Muscle layer of duodenum (tissue), 2 donors: ENCODE results near the gene PSMD3.

Source experiments
- H3K27ac ChIP-seq: one replicate; pipeline ENCODE4 v1.7.0; 2013; ENCODE audit warnings: mild to moderate bottlenecking, low read length
- H3K27me3 ChIP-seq: one replicate; pipeline ENCODE4 v1.7.0; 2013; ENCODE audit warnings: low read depth, mild to moderate bottlenecking, control low read depth, low read length
- H3K36me3 ChIP-seq, 2 donors: one replicate each; pipeline ENCODE4 v1.7.0; 2013; ENCODE audit warnings: low read length in 2 of 2, control low read depth in 1 of 2, mild to moderate bottlenecking in 1 of 2; ENCODE audit not compliant: insufficient read depth in 2 of 2, control insufficient read depth in 1 of 2
- H3K4me1 ChIP-seq, 2 donors: one replicate each; pipeline ENCODE4 v1.7.0; 2013; ENCODE audit warnings: low read length in 2 of 2, mild to moderate bottlenecking in 2 of 2, control low read depth in 1 of 2, moderate library complexity in 1 of 2; ENCODE audit not compliant: insufficient read depth in 2 of 2, control insufficient read depth in 1 of 2
- H3K4me3 ChIP-seq, 2 donors: one replicate each; pipeline ENCODE4 v1.7.0; 2013; ENCODE audit warnings: low read length in 2 of 2, low read depth in 1 of 2, mild to moderate bottlenecking in 1 of 2
- H3K9me3 ChIP-seq, 2 donors: one replicate each; pipeline ENCODE4 v1.7.0; 2013; ENCODE audit warnings: low read length in 2 of 2, control low read depth in 1 of 2, mild to moderate bottlenecking in 1 of 2; ENCODE audit not compliant: control insufficient read depth in 1 of 2
- donor health status: healthy.

Gene PSMD3

GRCh38 chr17:40024901-40025300 lies 44.3 kb downstream of the PSMD3 start:
- peaks cover 51 to 60% of the 10 kb centered on the region in 2 donors for H3K36me3 ChIP-seq

GRCh38 chr17:40025559-40025958 lies 45.0 kb downstream of the PSMD3 start:
- Histone ChIP-seq H3K36me3 (peaks cover 51 to 58% of the 10 kb centered on the region in 2 donors), H3K4me1 (peaks cover 0 to 28% of the 10 kb centered on the region in 2 donors)

More at GRCh38 chr17:40024901-40025300, 44.3 kb downstream of the PSMD3 start:
- Histone ChIP-seq H3K9me3 (no peaks in the 10 kb centered on the region), H3K4me3 (no peak overlapping the region), H3K4me1 (peaks cover 0 to 28% of the 10 kb centered on the region in 2 donors), H3K27ac (no peak overlapping the region), H3K27me3 (no peaks in the 10 kb centered on the region)

DNA sequence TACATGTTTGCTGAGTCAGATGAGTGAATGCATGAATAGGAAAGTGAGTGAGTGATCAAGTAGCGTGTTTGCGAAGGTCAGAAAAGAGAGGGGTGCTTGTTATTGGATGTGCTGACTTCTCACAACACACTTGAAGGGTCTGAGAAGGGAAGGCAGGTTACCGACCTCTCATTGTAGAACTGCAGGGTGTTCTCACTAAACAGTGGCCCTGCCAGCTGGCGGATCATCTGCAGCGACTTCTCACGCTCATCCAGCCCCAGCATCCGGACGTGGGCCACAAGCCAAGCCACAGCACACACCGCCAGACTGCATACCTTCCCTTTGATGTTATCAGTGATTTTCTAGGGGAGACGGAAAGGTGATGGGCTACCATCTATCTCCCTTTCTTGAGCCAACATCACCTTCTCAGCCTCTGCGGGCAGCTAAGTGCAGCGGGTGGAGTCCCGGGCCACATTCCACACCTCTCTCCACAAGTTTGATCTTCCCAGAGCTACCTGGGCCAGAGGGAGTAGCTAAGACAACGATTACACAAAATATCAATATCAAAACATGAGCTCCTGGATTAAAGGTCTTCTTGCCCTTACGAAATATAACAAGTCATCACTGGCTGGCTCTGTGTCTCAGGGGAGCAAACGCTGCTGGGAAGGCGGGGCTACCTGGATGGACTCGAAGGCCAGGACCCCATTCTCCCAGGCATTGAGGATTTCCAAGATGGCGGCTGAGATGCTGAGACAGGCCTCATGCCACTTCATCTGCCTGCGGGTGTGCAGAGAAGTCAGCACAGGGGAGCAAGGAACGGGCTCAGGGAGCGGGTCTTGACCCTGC lies 45.6 kb downstream of the PSMD3 start:
- peaks cover 55 to 61% of the 10 kb centered on the region in 2 donors for H3K36me3 ChIP-seq
- H3K9me3 ChIP-seq: no peaks in the 10 kb centered on the region
- no peak overlapping the region for H3K27ac ChIP-seq
- no peaks in the 10 kb centered on the region for H3K27me3 ChIP-seq
- no peak overlapping the region for H3K4me3 ChIP-seq
- peaks cover 0 to 28% of the 10 kb centered on the region in 2 donors for H3K4me1 ChIP-seq

More at GRCh38 chr17:40025559-40025958, 45.0 kb downstream of the PSMD3 start:
- H3K9me3 ChIP-seq: no peaks in the 10 kb centered on the region
- H3K27me3 ChIP-seq: no peaks in the 10 kb centered on the region
- H3K4me3 ChIP-seq: no peak overlapping the region
- no peak overlapping the region for H3K27ac ChIP-seq

- Histone ChIP-seq H3K4me3 (no peak overlapping the region), H3K27me3 (no peaks in the 10 kb centered on the region), H3K27ac (no peak overlapping the region), H3K9me3 (no peaks in the 10 kb centered on the region), H3K4me1 (peaks cover 0 to 27% of the 10 kb centered on the region in 2 donors), H3K36me3 (peaks cover 60 to 62% of the 10 kb centered on the region in 2 donors)
Observed at GRCh38 chr17:40026816-40027613, 46.4 kb downstream of the PSMD3 start.

GRCh38 chr17:40027614-40028012 lies 47.0 kb downstream of the PSMD3 start:
- H3K36me3 ChIP-seq: peaks cover 60 to 62% of the 10 kb centered on the region in 2 donors
- H3K4me3 ChIP-seq: no peak overlapping the region
- H3K27ac ChIP-seq: no peak overlapping the region
- H3K4me1 ChIP-seq: peaks cover 0 to 32% of the 10 kb centered on the region in 2 donors
- no peaks in the 10 kb centered on the region for H3K9me3 ChIP-seq
- no peaks in the 10 kb centered on the region for H3K27me3 ChIP-seq

GRCh38 chr17:40028595-40028994 lies 48.0 kb downstream of the PSMD3 start:
- Histone ChIP-seq H3K4me1 (peaks cover 0 to 39% of the 10 kb centered on the region in 2 donors), H3K4me3 (no peak overlapping the region), H3K9me3 (no peaks in the 10 kb centered on the region), H3K27ac (no peak overlapping the region), H3K27me3 (no peaks in the 10 kb centered on the region), H3K36me3 (peaks cover 65% of the 10 kb centered on the region in 2 donors)

DNA sequence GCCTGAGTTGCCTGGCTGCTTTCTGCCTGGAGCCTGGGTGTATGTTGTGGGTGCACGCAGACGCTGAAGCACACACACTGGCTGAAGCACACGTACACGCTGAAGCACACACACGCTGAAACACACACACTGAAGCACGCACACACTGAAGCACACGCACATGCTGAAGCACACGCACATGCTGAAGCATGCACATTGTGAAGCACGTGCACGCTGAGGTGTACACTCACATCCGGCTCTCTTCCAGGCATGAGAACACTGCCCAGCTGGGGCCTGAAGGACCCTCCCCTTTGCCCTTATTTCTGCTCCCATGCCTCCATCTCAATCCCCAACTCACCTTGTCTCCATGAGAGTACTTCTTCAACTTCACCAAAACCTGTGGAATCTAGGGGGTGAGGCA lies 51.1 kb downstream of the PSMD3 start:
- Histone ChIP-seq H3K4me1 (peaks cover 0 to 38% of the 10 kb centered on the region in 2 donors), H3K9me3 (no peaks in the 10 kb centered on the region), H3K4me3 (no peak overlapping the region), H3K27me3 (no peaks in the 10 kb centered on the region), H3K27ac (peak overlapping the region; percentile 54), H3K36me3 (peaks cover 53 to 56% of the 10 kb centered on the region in 2 donors)

DNA sequence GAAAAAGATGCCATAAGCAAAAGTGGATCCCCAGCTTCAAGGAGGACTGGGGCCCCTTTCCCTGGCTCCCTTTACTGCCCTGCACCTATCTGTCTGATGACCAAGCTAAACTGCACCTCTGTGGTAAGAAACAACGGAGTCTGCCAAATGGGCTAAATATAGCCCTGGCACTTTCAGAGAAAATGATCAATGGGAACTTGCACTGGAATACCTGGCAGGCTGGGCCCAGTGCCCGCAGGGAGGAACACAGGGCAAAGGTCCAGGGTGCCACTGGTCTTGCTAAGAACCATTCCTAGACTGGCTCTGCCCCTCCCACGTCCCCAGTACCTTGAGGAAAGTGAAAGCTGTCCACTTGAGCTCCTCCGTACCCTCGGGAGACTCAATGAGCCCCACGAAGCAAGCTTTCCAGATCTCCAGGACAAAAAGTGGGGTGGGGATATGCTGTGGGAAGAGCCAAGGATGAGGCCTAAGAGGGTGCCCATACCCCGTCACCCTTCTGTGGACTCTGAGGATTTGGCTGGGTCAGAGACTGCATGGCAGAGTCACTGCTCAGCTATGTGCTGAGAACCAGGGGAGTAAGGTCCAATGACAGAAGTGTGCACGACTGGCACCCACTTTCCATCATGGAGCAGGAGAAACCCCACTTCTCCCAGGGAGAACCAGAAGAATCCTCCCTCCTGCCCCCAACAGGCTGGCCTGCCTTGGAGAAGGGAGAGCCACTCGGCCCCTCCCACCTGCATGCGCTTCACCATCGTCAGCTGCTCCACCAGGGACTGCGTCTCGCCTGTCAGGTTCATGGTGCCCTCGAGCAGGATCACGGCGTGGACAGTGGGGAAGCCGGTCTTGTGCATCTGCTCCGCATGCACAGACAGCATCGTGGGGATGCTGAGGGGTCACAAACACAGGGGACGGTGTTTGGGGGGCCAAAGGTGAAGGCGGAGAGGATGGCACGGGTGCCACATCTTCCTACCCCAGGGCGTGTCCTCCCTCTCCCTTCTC lies 52.0 kb downstream of the PSMD3 start:
- Histone ChIP-seq H3K36me3 (peaks cover 52 to 53% of the 10 kb centered on the region in 2 donors), H3K27ac (peak overlapping the region; percentile 79), H3K9me3 (no peaks in the 10 kb centered on the region), H3K4me1 (peaks cover 0 to 35% of the 10 kb centered on the region in 2 donors), H3K4me3 (no peak overlapping the region), H3K27me3 (no peaks in the 10 kb centered on the region)

DNA sequence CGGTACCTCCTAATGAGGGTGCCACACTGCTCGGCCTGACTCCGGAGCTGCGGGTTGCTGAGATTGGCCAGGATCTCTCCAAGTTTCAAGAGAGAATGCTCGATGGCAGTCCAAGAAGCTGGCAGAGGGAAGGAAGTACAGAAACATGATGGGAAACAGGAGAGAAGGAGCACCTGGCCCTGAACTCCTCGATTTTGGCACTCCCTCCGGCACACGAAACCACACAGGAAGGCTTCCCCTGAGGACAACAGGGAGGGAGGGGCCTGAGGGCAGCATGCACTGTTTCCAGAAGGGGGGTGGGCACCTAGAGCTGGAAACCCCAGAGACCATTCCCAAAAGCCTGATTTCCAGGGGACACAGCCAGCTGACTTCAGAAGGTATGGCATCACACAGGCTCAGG lies 52.7 kb downstream of the PSMD3 start:
- Histone ChIP-seq H3K4me1 (peaks cover 0 to 42% of the 10 kb centered on the region in 2 donors), H3K4me3 (no peak overlapping the region), H3K9me3 (no peaks in the 10 kb centered on the region), H3K36me3 (peaks cover 47 to 51% of the 10 kb centered on the region in 2 donors), H3K27ac (no peak overlapping the region), H3K27me3 (no peaks in the 10 kb centered on the region)

DNA sequence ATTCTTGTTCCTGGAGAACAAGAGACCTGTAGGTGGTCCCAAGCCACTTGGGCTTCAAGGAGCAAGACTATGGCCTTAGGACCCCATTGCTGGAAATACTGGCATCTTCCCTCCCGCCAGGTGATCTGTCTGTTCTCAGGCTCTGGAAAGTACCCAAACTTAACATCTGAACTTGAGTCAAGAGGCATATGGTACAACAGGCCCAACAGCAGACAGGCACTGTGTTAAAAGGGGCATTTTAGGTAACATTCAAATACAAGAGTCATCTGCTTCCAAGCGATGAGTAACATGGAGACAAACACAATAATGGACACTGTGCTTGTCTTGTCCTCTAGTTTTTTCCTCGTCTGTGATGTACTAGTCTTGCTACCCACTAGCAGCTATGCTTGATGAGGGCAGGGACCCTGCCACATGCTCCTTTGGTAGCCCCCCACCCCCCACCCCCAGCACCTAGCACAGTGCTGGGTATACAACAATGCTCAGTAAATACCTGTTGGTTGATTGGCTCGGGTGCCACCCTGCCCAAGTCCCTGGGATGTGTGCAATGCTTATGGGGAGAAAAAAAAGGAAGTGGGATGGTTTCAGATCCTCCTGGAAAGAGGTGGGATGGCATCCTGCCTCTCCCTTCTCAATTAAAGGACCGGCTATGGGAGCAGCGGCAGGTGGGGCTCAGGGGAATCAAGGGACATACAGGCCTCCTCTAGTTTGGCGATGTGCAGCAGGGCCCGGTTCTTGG lies 54.0 kb downstream of the PSMD3 start:
- Histone ChIP-seq H3K27ac (no peak overlapping the region), H3K4me1 (peaks cover 8 to 45% of the 10 kb centered on the region in 2 donors), H3K9me3 (no peaks in the 10 kb centered on the region), H3K4me3 (no peak overlapping the region), H3K27me3 (no peaks in the 10 kb centered on the region), H3K36me3 (peaks cover 35 to 38% of the 10 kb centered on the region in 2 donors)
